GM20431 (cell line): ENCODE results near the gene CCNK.

Source experiments
- in situ Hi-C: fragments of 300-500 bp; cut with MseI, MboI; formaldehyde crosslinking; loops from one replicate; pipeline ENCODE4 v1.15.0; 2020; ENCODE audit warnings: low sequenced_read_pairs; ENCODE audit not compliant: unreplicated experiment

The CCNK gene

GRCh38 chr14:99530407-99531155 lies 49.4 kb downstream of the CCNK start:
- in situ Hi-C loops, result loop anchor here (10.0 to 25.0 kb wide), 2 partner anchors 94 to 357 kb away; no protein-coding TSS in a partner anchor

GRCh38 chr14:99531251-99532096 lies 50.3 kb downstream of the CCNK start:
- in situ Hi-C loops, result loop anchor here (10.0 to 25.0 kb wide), 2 partner anchors 93 to 356 kb away; no protein-coding TSS in a partner anchor

DNA sequence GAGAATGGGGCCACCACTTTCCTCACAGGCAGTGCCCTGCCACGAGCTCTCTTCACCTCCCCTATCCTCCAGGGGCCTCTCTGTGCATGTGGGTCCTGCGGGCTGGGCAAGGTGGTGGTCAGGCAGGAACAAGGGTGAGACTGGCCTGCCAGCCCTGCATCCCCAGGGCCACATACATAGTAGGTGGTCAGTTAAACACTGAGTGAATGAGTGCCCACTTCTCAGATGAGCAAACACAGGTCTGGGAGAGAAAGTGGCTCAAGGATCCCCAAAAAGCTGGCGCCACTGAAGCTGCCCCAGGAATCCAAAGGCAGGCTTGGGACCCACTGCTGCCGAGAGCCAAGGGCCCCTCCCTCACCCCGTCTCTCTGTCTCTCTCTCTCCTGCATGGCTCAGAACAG lies 51.1 kb downstream of the CCNK start:
- in situ Hi-C loops, result loop anchor here (10.0 to 25.0 kb wide), 2 partner anchors 92 to 355 kb away; no protein-coding TSS in a partner anchor

DNA sequence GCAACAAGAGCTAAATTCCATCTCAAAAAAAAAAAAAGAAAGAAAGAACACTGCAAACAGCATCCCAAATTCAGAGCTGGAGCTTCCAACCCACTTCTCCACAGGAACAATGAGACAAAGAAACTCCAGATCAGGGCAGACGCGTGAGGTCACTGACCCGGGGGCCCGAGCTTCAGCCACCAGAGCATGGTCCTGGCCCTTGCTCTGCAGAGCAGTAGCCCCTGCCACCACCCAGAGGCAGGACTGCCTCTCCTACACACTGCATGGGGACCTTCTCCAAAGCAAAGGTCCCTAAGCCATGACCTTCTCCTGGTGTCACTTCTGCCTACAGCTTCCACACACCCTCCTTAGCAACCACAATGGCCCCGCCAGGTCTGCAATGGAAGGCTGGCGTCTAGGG lies 53.1 kb downstream of the CCNK start:
- in situ Hi-C loops, result loop anchor here (10.0 to 25.0 kb wide), 2 partner anchors 90 to 353 kb away; no protein-coding TSS in a partner anchor

DNA sequence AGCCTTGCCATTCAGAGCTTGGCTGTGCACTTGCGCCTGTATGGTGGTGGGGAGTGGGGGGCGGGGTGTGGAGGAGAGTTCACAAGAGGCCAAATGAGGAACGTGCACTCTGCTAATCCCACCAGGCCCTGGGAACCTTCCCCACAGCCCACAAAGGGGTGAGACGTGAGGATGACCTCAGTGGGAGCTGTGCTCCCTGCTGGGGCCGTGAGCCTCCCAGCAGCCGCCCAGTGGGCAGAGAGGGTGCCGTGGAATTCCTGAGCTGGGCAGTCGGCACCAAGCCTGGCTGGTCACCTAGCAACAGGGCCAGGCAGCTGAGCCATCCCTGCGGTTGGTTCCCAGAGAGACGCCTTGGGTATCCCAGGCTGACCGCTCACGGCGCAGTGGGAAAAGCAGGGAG lies 53.7 kb downstream of the CCNK start:
- in situ Hi-C loops, result loop anchor here (10.0 to 25.0 kb wide), 2 partner anchors 90 to 352 kb away; no protein-coding TSS in a partner anchor

GRCh38 chr14:99535448-99535847 lies 54.2 kb downstream of the CCNK start:
- in situ Hi-C loops, result loop anchor here (10.0 to 25.0 kb wide), 2 partner anchors 89 to 352 kb away; no protein-coding TSS in a partner anchor

GRCh38 chr14:99535908-99536778 lies 54.9 kb downstream of the CCNK start:
- in situ Hi-C loops, result loop anchor here (10.0 to 25.0 kb wide), 2 partner anchors 89 to 351 kb away; no protein-coding TSS in a partner anchor

DNA sequence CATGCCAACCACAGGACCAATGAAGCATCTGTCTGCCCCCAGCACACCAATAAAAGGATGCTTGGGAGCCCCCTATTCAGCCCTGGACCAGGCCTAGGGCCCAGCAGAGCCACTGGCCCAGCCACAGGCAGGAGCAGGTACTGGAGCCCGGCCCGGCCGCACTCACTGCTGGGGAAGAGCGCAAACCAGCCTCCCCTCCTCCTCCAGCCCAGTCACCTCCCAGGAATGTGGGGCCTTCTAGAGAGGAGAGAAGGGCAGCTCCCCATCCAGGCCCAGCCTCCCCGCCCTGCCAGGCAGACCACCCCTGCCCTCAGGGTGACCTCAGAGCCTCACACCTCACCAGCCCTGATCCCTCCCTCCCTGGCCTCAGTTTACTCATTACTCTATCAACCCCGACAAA lies 56.2 kb downstream of the CCNK start:
- in situ Hi-C loops, result loop anchor here (10.0 to 25.0 kb wide), 2 partner anchors 87 to 350 kb away; no protein-coding TSS in a partner anchor

GRCh38 chr14:99538275-99538674 lies 57.1 kb downstream of the CCNK start:
- in situ Hi-C loops, result loop anchor here (10.0 to 25.0 kb wide), 2 partner anchors 87 to 349 kb away; no protein-coding TSS in a partner anchor

- in situ Hi-C loops, result loop anchor here (10.0 to 25.0 kb wide), 2 partner anchors 86 to 349 kb away; no protein-coding TSS in a partner anchor
Measured at GRCh38 chr14:99538733-99539132, 57.5 kb downstream of the CCNK start.

- in situ Hi-C loops, result loop anchor here (10.0 to 25.0 kb wide), 2 partner anchors 85 to 348 kb away; no protein-coding TSS in a partner anchor
Measured at GRCh38 chr14:99539491-99539890, 58.3 kb downstream of the CCNK start.

- in situ Hi-C loops, result loop anchor here (25.0 kb wide), 1 partner anchor 347 kb away; no protein-coding TSS in a partner anchor
Measured at GRCh38 chr14:99540196-99541032, 59.2 kb downstream of the CCNK start.

DNA sequence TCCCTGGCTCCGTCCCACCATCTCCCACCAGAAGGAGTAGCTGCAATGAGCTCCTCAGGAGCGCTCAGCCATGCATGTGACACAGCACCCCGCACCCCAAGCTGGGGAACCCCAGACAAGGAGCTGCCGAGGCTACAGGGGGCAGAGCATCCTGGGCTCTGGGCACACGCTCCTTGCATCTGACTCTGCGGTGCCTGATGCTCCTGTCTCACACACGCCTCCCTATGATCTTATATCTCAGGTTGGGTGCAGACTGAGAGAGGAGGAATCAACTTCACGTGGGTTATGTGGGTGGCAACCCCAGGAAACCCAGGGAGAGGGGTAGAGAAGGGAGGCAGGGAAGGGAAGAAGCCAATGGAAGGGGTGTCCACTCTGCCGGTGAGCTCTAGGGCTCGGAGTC lies 60.0 kb downstream of the CCNK start:
- in situ Hi-C loops, result loop anchor here (25.0 kb wide), 1 partner anchor 346 kb away; no protein-coding TSS in a partner anchor

DNA sequence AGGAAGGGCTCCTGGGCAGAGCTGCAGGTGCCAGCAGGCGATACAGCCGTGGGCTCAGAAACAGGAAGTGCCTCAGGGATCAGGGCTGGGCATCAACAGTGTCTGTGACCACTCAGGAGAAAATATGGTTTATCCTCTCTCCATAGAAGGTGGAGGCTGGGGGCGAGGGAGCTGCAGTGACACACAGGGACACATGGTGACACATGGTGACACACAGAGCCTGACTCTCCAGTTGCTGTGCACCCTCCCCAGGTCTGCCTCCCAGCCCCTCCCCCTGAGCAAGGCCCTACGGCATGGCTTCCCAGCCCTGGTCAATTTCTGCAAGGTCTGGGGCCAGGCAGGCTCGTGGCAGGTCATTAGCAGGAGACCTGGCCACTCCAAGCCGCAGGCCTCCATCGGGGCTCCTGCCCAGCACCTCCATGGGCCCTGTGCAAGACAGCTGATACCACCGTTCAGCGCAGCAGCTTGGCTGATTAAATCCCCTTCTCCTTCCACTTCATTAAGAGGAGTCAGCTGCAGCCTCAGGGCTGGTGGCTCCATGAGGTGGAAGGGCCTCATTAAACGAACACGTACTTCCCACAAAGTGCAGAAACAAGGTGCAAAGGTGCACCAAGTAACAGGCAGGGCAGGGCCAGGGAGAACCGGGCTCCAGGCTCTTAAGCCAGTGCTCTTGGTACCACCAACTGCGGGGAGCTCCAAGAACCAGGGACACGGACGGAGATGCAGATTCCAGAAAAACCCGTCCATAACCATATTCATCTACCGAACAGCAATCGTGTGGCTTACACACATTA lies 60.7 kb downstream of the CCNK start:
- in situ Hi-C loops, result loop anchor here (25.0 kb wide), 1 partner anchor 345 kb away; no protein-coding TSS in a partner anchor

DNA sequence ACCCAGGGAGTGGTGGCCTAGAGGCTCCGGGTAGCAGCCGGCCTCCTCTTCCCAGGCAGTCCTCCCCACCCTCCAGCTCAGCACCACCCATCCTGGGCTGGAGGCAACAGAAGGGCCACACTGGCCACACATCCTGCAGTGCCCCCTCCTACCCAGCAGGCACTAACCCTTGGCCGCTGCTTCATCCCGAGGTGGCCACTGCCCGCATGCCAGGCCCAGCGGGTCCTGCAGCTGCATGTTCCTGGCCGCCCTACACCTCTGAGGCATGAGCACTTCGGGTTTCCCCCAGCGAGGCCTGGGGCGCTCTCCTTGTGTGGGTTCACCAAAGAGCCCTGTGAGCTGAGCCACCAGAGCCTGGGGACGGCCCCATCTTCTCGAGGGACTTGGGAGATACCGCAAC lies 61.4 kb downstream of the CCNK start:
- in situ Hi-C loops, result loop anchor here (25.0 kb wide), 1 partner anchor 345 kb away; no protein-coding TSS in a partner anchor

GRCh38 chr14:99543370-99543769 lies 62.2 kb downstream of the CCNK start:
- in situ Hi-C loops, result loop anchor here (25.0 kb wide), 1 partner anchor 344 kb away; no protein-coding TSS in a partner anchor

DNA sequence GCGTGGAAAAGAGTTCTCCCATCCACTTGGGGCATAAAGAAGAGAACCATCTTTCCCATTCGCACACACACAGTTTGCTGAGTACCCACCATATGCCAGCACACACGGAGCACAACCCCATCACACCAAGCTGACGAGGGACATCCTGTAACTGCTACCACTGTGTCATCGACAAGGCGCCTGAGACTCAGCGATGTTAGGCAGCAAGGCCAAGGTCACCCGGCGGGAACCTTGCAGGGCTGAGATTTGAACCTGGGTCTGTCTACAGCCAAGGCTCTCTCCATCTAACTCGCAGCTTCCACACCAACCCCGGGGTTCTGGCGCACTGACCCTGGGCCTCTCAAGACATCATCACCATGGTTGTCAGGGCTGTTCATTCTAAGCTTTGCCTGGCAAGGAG lies 62.8 kb downstream of the CCNK start:
- in situ Hi-C loops, result loop anchor here (25.0 kb wide), 1 partner anchor 343 kb away; no protein-coding TSS in a partner anchor
